CD4-positive, alpha-beta T cell treated with Interleukin-1 beta for 1 hour (primary cell): ENCODE results near the gene NOS1AP.

Experiments used
- DNase-seq, 2 donors: peaks; one replicate each; pipeline ENCODE4 v3.0.0-alpha.2; 2020 to 2022

NOS1AP gene

DNA sequence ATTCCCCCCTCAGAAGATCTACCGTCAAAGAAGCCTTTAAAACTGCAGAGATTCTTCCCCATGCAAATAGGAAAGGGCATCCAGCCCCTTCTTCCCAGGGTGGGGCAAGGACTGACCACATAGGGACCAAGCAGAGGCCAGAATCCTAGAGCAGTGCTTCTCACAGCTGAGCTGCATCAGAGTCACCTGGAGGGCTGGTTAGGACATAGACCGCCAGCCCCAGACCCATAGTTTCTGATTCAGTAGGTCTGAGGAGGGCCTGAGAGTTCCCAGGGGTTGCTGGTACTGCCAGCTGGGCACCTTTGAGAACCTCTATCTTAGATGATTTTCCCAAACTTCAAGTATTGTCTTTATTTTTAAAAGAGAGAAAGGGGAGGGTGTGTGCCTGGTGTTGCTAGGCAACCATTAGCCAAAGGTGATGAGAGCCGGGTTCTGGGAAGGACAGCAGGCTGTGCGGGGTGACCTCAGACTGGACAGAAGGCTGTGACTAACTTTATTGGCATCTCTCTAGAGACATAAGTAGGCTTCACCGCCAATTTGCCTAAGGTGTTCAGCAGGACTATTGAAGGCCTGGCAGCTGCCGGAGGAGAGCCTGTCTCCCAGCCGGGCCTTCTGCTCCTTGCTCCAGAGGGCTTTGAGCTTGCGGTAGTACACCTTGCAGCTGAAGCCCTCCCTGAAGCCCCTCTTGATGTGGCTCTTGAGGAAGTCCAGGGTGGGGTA lies 304.2 kb downstream of the NOS1AP start:
- DNase-seq, result no peak

- DNase-seq, result no peak
Observed at GRCh38 chr1:162374406-162374805, 304.9 kb downstream of the NOS1AP start.

GRCh38 chr1:162375463-162375862 lies 306.0 kb downstream of the NOS1AP start:
- DNase-seq, result no peak

DNA sequence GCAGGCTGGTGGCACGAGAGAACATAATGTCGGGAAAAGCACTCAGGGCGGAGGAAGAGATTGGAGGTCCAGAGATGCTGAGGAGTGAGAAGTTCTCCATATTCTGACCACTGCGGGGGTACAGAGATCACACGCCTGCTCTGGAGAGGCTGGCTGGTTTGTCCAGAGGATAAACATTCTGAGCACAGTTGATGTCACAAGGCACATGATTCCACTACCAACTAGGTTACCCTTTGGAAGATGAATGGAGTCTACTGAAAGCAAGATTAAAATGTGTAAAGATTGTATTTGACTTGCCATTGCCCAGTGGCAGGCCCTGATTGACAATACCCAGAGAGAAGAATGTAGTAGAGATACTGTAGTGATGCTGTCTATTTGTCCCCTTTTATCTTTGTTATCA lies 307.2 kb downstream of the NOS1AP start, which contains the start of gene SPATA46:
Gene SPATA46, minus strand, starts transcription at position 164 of the 400 bp plus-strand sequence. Its CDS starts 64 bp downstream, at position 100.
- DNase-seq, result no peak

DNA sequence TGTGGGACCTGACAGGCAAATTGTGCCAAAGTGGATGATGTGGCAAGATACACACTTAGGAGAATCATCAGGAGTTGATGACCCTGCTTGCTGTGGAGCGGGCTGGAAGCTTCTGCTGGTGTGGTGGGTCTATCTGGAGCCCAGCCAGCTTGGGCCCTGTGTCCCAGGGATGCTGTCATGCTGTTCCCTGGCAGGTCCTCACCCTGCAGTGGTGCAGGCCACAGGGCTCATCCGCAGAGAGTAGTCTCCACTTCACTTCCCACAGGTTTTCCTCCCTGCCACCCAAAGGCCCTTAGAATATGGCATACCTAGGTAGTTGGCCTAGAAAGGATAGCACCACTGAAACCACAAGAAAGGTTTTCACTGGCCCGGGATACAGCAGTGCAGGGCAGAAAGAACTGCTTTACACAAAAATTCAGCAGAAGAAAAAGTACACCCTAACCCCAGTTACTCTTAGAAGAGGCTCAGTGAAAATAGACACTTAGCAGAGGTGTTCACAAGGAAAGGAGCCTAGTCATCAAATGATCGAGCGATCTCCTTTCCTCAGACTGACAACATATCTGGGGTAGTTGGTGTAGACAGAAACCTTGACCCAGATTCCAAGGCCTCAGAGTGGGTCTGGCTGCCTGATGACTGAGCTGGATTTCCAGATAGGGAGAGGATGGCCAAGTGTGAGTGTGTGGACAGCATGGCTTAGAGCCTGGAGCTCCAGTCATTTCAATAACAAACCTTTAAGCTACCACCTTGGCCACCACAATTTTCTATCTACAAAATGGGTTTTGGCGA lies 310.8 kb downstream of the NOS1AP start:
- no peak for DNase-seq

GRCh38 chr1:162381383-162381782 lies 311.9 kb downstream of the NOS1AP start, which contains the start of gene C1orf226:
Gene C1orf226, plus strand, starts transcription at chr1:162381728. Its CDS starts 174 bp downstream, at chr1:162381902.
- DNase-seq, result no peak

DNA sequence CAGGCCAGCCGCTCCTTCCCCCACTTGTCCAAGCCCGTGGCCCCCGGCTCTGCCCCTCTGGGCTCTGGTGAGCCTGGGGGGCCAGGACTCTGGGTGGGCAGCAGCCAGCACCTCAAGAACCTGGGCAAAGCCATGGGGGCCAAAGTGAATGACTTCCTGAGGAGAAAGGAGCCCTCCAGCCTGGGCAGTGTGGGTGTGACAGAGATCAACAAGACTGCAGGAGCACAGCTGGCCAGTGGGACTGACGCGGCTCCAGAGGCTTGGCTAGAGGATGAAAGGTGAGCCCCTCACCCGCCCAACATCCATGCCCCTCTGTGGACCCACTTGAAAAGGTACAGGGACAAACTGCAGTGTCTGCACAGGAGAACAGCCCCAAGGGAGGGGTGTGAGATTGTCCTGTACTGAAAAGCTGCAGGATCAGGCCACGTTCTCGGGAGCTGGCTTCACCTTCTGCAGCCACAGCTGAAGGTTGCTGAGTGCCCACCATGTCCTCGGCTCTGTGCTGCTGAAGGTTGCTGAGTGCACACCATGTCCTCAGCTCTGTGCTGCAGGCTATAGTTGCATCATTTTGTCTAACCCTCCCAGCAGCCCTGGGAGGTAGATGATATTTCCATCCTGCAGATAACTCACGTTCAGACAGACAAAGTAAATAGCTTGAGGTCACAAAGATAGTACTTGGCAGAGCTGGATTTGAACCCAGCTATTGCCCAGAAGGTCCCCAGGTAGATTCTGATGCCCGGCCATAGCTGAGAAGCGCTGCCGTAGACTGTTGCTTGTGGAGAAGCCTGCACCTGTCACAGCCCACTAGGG lies 312.7 kb downstream of the NOS1AP start:
- no peak for DNase-seq

GRCh38 chr1:162383091-162383490 lies 313.6 kb downstream of the NOS1AP start:
- DNase-seq, result no peak

- no peak for DNase-seq
Observed at GRCh38 chr1:162383516-162383915, 314.0 kb downstream of the NOS1AP start.

- no peak for DNase-seq
Observed at GRCh38 chr1:162384116-162384515, 314.6 kb downstream of the NOS1AP start.

- no peak for DNase-seq
Observed at GRCh38 chr1:162384601-162385279, 315.2 kb downstream of the NOS1AP start.

GRCh38 chr1:162385280-162385623 lies 315.8 kb downstream of the NOS1AP start:
- no peak for DNase-seq

DNA sequence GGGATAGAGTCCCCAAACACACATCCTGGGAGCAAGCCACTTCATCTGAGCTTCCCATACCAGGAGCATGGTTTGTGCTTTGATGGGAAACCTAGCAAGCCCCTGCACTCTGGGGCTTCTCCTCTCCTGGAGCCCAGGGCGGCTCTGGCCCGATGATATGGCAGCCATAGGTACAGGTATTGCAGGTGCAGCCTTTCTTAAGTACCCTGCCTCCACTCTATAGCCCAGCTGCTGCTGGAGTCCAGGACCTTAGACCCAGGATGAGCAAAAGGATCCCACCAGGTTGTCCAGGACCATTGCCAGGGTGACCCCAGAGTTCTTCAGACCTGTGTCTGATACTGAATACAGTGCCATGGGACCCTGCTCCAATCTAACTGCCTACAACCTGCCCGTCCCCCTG lies 316.2 kb downstream of the NOS1AP start:
- no peak for DNase-seq

DNA sequence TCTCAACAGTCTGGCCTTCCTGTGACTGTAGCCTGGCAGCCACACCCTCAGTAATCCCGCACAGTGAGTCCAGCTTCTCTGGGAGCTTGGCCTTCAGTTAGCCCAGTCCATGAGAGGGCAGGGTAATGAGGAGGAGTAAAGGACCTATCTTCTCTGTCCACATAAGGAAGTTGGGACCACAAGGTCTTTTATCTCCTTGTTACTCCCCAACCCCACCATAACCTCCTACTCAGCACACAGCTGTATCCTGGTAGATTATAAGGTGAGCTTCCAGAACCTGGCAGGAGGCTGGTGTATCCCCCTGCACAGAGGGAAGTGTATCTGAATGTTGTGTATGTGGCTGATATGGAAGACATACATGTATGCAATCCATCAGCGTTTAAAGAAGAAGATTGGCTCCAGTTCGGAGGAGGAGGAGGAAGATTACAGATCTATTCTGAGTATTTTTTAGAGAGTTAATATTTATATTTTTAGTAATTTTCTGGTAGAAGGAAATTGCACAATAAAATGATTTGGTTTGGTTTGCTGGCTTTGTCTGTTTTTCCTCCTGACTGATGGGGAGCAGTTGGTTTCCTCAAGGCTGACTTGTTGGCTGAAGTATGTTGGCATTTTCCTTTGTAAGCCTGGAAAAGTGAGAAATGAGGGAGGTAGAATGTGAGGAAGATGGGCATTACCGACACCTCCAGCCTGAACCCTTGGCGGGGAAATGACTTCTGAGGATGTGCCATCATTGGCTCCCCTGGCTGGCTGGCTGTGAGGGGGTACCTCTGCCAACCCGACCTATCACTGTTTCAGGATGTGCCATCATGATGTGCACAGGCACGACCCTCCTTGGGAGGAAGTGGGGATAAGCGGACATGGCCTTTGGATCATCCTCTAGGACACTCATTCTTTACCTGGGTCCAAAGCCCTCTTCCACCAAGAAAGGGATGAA lies 317.1 kb downstream of the NOS1AP start:
- DNase-seq, result no peak

- DNase-seq, result no peak
Observed at GRCh38 chr1:162387226-162388082, 318.0 kb downstream of the NOS1AP start.

GRCh38 chr1:162388083-162388594 lies 318.6 kb downstream of the NOS1AP start:
- DNase-seq, result no peak

DNA sequence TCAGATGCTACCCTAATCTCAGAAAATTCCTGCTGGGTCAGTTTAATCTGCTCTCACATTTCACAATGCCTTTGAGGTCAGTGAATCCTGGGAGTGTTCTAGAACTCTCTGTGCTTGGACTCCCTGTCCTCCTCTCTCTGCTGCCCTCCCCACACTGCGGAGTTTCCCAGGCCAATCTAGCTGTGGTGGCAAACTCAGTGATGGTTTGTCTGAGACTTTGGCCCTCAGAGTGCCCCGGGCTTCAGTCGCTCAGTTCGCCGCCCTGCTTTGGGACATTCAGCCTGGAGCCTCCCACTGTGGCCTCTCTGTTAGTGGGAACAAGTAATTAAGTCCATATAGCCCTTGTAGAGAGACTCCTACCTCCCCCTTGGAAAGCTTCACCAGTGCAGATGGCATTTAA lies 319.1 kb downstream of the NOS1AP start:
- DNase-seq, result no peak

DNA sequence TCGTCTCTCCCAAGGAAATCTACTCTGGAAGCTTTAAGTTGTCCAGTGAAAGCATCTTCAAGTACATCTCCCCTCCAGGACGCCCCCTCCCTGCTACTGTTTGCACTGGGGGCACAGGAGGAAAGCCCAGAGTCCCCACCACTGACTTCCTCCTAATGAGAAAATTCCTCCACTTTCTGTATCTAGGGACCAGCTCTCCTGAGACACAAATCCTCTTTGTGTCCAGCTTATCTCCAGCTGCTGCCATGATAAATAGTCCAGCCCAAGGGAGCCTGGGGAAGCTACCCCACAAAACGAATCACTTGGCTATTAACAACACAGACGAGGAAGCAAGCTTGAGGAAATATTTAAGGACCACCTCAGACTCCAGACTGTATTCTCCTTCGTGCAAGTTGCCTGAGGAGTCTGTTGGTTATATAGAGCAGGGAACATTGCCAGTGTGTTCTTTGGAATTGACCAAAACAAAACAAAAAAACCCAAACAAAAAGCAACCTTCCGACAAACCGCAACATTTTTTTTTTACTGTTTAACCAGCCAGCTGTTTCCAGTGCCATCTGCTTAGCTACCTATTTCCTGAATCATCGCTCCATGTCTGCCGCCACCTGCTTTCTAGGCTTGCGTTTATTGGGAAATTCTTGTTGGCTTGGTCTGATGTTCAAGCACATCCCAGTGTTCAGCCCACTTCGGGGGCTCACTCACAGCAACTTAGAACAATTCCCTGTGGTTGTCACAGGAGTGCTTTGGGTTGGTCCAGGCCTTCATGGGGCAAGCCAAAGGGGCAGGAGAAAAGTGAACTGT lies 319.7 kb downstream of the NOS1AP start:
- no peak for DNase-seq

DNA sequence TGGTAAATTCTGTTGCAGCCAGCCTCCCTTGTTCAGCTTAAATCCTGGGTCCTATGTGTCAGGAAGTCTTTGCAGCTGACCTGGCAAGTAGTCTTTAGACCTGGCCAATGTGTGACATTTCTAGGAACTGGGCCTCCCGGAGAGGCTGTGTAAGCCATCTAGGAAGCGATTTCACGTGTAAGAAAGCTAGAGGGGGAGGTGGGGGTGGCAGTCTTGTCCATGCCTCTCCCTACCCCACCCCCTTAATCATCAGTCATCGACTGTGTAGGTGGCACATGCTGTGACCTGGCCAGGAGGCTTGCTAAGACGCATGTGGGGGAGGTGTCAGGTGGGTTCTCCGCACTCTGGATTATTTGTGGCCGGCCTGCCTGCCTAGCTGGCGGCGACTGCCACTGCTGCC lies 320.5 kb downstream of the NOS1AP start:
- no peak for DNase-seq
